Osteoblast (primary cell): ENCODE data around the gene OR5C1. TPM values are rescaled to one million over a fixed set of nuclear protein-coding genes. Genes with fewer than 3 reads are reported as not detected.
"Not testable (repeated sequence)": the region's sequence is repeated elsewhere in the genome, so short reads cannot be mapped to it uniquely, and the experiment has no call there.

Experiments
- DNase-seq: peaks from one replicate; pipeline ENCODE4 v3.0.0; 2011; ENCODE audit warnings: low spot score, mixed read lengths; ENCODE audit not compliant: insufficient read length; ENCODE audit errors: missing footprints
- H2AFZ ChIP-seq: 2 replicates; pipeline ENCODE4 v1.6.0; 2011; ENCODE audit warnings: mild to moderate bottlenecking, low read length
- H3K27ac ChIP-seq: 2 replicates; pipeline ENCODE4 v1.5.1; 2011; ENCODE audit warnings: mild to moderate bottlenecking, low read depth, low read length, moderate library complexity
- H3K27me3 ChIP-seq: 2 replicates; pipeline ENCODE4 v1.6.0; 2012; ENCODE audit warnings: mild to moderate bottlenecking, control low read depth, inconsistent platforms, low read length, moderate library complexity; ENCODE audit not compliant: insufficient read depth
- H3K36me3 ChIP-seq: 2 replicates; pipeline ENCODE4 v1.5.1; 2011; ENCODE audit warnings: mild to moderate bottlenecking, low read length, control low read depth, moderate library complexity; ENCODE audit not compliant: insufficient read depth
- H3K4me1 ChIP-seq: 2 replicates; pipeline ENCODE4 v1.5.1; 2011; ENCODE audit warnings: mild to moderate bottlenecking, low read length, control low read depth, moderate library complexity; ENCODE audit not compliant: insufficient read depth
- H3K4me2 ChIP-seq: 2 replicates; pipeline ENCODE4 v1.6.0; 2011; ENCODE audit warnings: mild to moderate bottlenecking, low read length; ENCODE audit not compliant: insufficient read depth
- H3K4me3 ChIP-seq: fragments of 200-600 bp; sonication (generic); 3 replicates; pipeline ENCODE4 v1.5.1; 2012; ENCODE audit warnings: mild to moderate bottlenecking, low read length, inconsistent platforms; ENCODE audit not compliant: insufficient read depth
- H3K79me2 ChIP-seq: 2 replicates; pipeline ENCODE4 v1.6.0; 2012; ENCODE audit warnings: mild to moderate bottlenecking, low read length, control low read depth, inconsistent platforms; ENCODE audit not compliant: insufficient read depth
- H3K9me3 ChIP-seq: 2 replicates; pipeline ENCODE4 v1.5.1; 2011; ENCODE audit warnings: low read depth, low read length, control low read depth
- H4K20me1 ChIP-seq: 2 replicates; pipeline ENCODE4 v1.6.0; 2012; ENCODE audit warnings: mild to moderate bottlenecking, low read length, control low read depth; ENCODE audit not compliant: insufficient read depth
- CTCF ChIP-seq: IDR thresholded peaks from 2 replicates; pipeline ENCODE4 v1.5.1; 2011; ENCODE audit warnings: mild to moderate bottlenecking, low read depth, low read length, moderate library complexity; ENCODE audit errors: extremely low read depth
- total RNA-seq: library from RNA; depleted of rRNA; stranded (reverse); fragments of >200 nt; gene quantifications from 2 replicates; pipeline ENCODE4 v1.2.3, GENCODE V29; 2012

OR5C1 gene
- total RNA-seq, 1 donor = not detected

GRCh38 chr9:122806661-122807060, 17.9 kb downstream of the OR5C1 start:
- Histone ChIP-seq H3K4me3 (no peak overlapping the region), H3K4me1 (no peaks in the 10 kb centered on the region), H2AFZ (no peak overlapping the region), H3K4me2 (peak overlapping the region; percentile 10), H3K27me3 (no peaks in the 10 kb centered on the region), H4K20me1 (no peaks in the 10 kb centered on the region), H3K27ac (peak overlapping the region; percentile 71), H3K79me2 (no peaks in the 10 kb centered on the region), H3K9me3 (peaks cover 8% of the 10 kb centered on the region), H3K36me3 (no peaks in the 10 kb centered on the region)
- TF ChIP-seq CTCF = no peak
- no peak for DNase-seq

GRCh38 chr9:122807271-122807900, 18.7 kb downstream of the OR5C1 start:
- TF ChIP-seq CTCF = no peak
- no peaks in the 10 kb centered on the region for H4K20me1 ChIP-seq

GRCh38 chr9:122808141-122808540, 19.4 kb downstream of the OR5C1 start:
- no peak overlapping the region for H2AFZ ChIP-seq
- no peaks in the 10 kb centered on the region for H3K79me2 ChIP-seq
- H3K4me2 ChIP-seq = no peak overlapping the region
- H3K4me1 ChIP-seq = no peaks in the 10 kb centered on the region
- TF ChIP-seq CTCF = no peak
- H3K4me3 ChIP-seq = no peak overlapping the region
- H3K27me3 ChIP-seq = no peaks in the 10 kb centered on the region
- no peaks in the 10 kb centered on the region for H4K20me1 ChIP-seq
- no peak overlapping the region for H3K27ac ChIP-seq
- peaks cover 8% of the 10 kb centered on the region for H3K9me3 ChIP-seq
- no peak for DNase-seq
- no peaks in the 10 kb centered on the region for H3K36me3 ChIP-seq

More at GRCh38 chr9:122807271-122807900, 18.7 kb downstream of the OR5C1 start:
- no peak overlapping the region for H3K4me3 ChIP-seq
- H2AFZ ChIP-seq = no peak overlapping the region
- no peaks in the 10 kb centered on the region for H3K79me2 ChIP-seq
- peaks cover 8% of the 10 kb centered on the region for H3K9me3 ChIP-seq
- H3K27ac ChIP-seq = peak overlapping the region; percentile 71
- no peaks in the 10 kb centered on the region for H3K36me3 ChIP-seq
- H3K27me3 ChIP-seq = no peaks in the 10 kb centered on the region
- H3K4me2 ChIP-seq = peak overlapping the region; percentile 10
- no peak for DNase-seq
- no peaks in the 10 kb centered on the region for H3K4me1 ChIP-seq

GRCh38 chr9:122809261-122809660, 20.5 kb downstream of the OR5C1 start:
- not testable (repeated sequence) for H3K4me2 ChIP-seq, H2AFZ ChIP-seq, H3K9me3 ChIP-seq, H3K27ac ChIP-seq, H3K4me1 ChIP-seq, H3K79me2 ChIP-seq, H3K36me3 ChIP-seq, H4K20me1 ChIP-seq, H3K4me3 ChIP-seq, DNase-seq, H3K27me3 ChIP-seq
